Esophagus muscularis mucosa (tissue), 3 donors: ENCODE data around the gene PTPRE.

Source experiments
- CTCF ChIP-seq, 3 experiments: fragments of 200-600 bp in 2 of 3; fragments of 450-650 bp in 1 of 3; sonication (generic) in 2 of 3; IDR thresholded peaks; one replicate each; pipeline ENCODE4 v1.5.1; 2017 to 2019; ENCODE audit warnings: antibody characterized with exemption in 3 of 3, mild to moderate bottlenecking in 2 of 3, moderate library complexity in 1 of 3
- POLR2A ChIP-seq: fragments of 450-650 bp; IDR thresholded peaks from one replicate; pipeline ENCODE4 v1.6.1; 2017; ENCODE audit warnings: antibody characterized with exemption, moderate library complexity, mild to moderate bottlenecking, low read depth

DNA sequence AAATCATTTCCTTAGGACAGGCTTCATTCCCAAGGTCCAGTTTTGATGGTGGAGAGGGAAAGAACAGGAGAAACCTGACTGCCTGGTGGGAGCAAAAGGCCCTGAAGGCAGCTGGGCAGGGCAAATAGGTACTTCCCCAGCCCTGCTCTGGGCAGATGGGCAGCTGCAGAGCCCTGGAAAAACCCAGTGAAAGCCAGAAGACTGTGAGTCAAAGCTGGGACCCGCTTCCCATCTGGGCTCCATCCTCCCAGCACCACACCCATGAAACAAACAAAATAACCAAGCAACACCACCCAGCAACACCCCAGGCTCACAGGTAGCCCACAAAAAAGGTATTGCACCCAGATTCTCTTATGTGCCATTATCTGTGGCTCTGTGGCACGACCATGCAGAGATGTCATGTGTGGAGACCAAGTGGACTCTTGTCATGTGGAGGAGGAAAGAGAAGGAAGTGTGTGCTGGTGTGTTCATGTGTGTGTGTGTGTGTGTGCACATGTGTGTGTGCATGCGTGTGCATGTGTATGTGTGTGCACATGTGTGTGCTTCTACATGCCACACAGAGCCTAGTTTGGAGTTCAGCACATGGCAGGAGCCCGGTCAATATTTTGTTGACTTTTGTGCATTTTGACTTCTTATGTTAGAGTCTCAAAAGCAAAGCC lies 24.0 kb upstream of the PTPRE start:
- TF ChIP-seq POLR2A, result no peak
- no peak for TF ChIP-seq CTCF (IDR thresholded peaks at IDR 0.05)
